GM23248 (cell line): ENCODE results near the gene STK17A. TPM values are rescaled to one million over a fixed set of nuclear protein-coding genes. Genes with fewer than 3 reads are reported as not detected.

Experiments used
- DNase-seq: peaks from one replicate; pipeline ENCODE4 v3.0.0-alpha.2; 2015
- H2AFZ ChIP-seq: fragments of 200-600 bp; sonication (generic); 2 replicates; pipeline ENCODE4 v1.6.1; 2016; ENCODE audit warnings: antibody characterized with exemption
- H3F3A ChIP-seq: fragments of 200-600 bp; sonication (generic); 2 replicates; pipeline ENCODE4 v1.6.1; 2016; ENCODE audit warnings: mild to moderate bottlenecking, antibody characterized with exemption, mixed run types; ENCODE audit not compliant: insufficient read depth
- H3K27ac ChIP-seq: fragments of 200-600 bp; sonication (generic); 2 replicates; pipeline ENCODE4 v1.5.1; 2016; ENCODE audit warnings: mild to moderate bottlenecking
- H3K27me3 ChIP-seq: fragments of 200-600 bp; sonication (generic); replicated peaks from 2 replicates; pipeline ENCODE4 v1.6.1; 2016; ENCODE audit warnings: mild to moderate bottlenecking; ENCODE audit not compliant: insufficient read depth
- H3K36me3 ChIP-seq: fragments of 200-600 bp; sonication (generic); 2 replicates; pipeline ENCODE4 v1.6.1; 2016; ENCODE audit warnings: low read depth, mild to moderate bottlenecking
- H3K4me1 ChIP-seq: fragments of 200-600 bp; sonication (generic); 2 replicates; pipeline ENCODE4 v1.6.1; 2016; ENCODE audit warnings: mild to moderate bottlenecking; ENCODE audit not compliant: insufficient read depth
- H3K4me2 ChIP-seq: fragments of 200-600 bp; sonication (generic); one replicate; pipeline ENCODE4 v1.6.1; 2016; ENCODE audit warnings: mild to moderate bottlenecking; ENCODE audit not compliant: unreplicated experiment
- H3K4me3 ChIP-seq: fragments of 200-600 bp; sonication (generic); 2 replicates; pipeline ENCODE4 v1.5.1; 2016; ENCODE audit warnings: mild to moderate bottlenecking
- H3K79me2 ChIP-seq: fragments of 200-600 bp; sonication (generic); 2 replicates; pipeline ENCODE4 v1.6.1; 2016; ENCODE audit warnings: mild to moderate bottlenecking; ENCODE audit not compliant: insufficient read depth
- H3K9ac ChIP-seq: fragments of 200-600 bp; sonication (generic); 2 replicates; pipeline ENCODE4 v1.6.1; 2016; ENCODE audit warnings: mild to moderate bottlenecking
- H3K9me2 ChIP-seq: fragments of 200-600 bp; sonication (generic); 2 replicates; pipeline ENCODE4 v1.6.1; 2016; ENCODE audit warnings: mixed run types, mild to moderate bottlenecking, moderate library complexity; ENCODE audit not compliant: insufficient read depth
- H3K9me3 ChIP-seq: fragments of 200-600 bp; sonication (generic); one replicate; pipeline ENCODE4 v1.6.1; 2017; ENCODE audit warnings: low read depth
- H4K20me1 ChIP-seq: fragments of 200-600 bp; sonication (generic); 2 replicates; pipeline ENCODE4 v1.6.0; 2016; ENCODE audit not compliant: insufficient read depth
- EZH2 ChIP-seq: fragments of 200-600 bp; sonication (generic); IDR thresholded peaks from 2 replicates; pipeline ENCODE4 v1.6.1; 2018; ENCODE audit warnings: antibody characterized with exemption, mild to moderate bottlenecking; ENCODE audit not compliant: insufficient read depth, poor library complexity, severe bottlenecking
- EZH2phosphoT487 ChIP-seq: fragments of 200-600 bp; sonication (generic); IDR thresholded peaks from 2 replicates; pipeline ENCODE4 v1.6.1; 2018; ENCODE audit warnings: antibody characterized with exemption, moderate library complexity, mild to moderate bottlenecking, low read depth; ENCODE audit not compliant: insufficient read depth
- WGBS, 2 experiments: methylation state at CpG; one replicate each; pipeline ENCODE4 v1.1.6; 2015 to 2017; ENCODE audit warnings: low lambda C conversion rate in 2 of 2, low coverage in 1 of 2; ENCODE audit errors: missing lambda C conversion rate in 2 of 2; 5-methylcytosine and 5-hydroxymethylcytosine counted together
- in situ Hi-C: fragments of 300-500 bp; cut with MboI; formaldehyde crosslinking; loops from 2 replicates; pipeline ENCODE4 v1.15.0; 2020
- polyA plus RNA-seq: library from polyadenylated mRNA; unstranded; fragments of >200 nt; fragmentation: Nextera tagmentation; extraction: Ambion mirVana; gene quantifications from 2 replicates; pipeline ENCODE4 v1.2.1, GENCODE V29; 2016
- total RNA-seq: library from RNA; depleted of rRNA; stranded (reverse); fragments of >200 nt; shearing (Covaris generic); gene quantifications from 2 replicates; pipeline ENCODE4 v1.2.3, GENCODE V29; 2014

The STK17A gene
- total and polyA plus RNA-seq, 2 experiments from 2014 or later = 102 to 132 TPM

DNA sequence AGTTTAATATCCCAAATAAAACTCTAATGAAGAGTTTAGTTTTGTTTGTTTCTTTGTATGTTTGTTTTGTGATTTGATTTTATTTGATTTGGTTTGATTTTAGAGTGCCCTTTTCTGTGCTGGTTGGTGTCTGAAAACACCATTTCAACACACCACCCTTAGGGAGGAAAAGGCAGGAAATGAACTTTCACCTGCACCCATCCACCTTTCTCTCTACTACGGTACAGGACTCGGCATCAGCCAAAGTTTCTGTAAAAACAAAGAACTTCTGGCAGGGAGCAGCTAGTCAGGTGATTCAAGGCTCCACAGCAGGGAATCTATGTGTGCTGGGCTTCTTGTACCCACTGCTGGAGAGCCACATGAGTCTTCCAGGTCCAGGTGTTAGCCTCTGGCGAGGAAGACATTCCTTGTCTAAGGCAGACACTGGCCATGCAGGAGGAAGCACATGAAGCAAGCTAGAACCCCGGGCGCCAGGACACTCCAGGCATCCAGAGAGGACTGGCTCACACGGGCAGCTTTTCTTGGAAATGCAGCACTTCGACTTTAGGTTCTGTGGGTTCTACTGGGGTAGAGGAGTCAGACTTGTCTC is 22.1 kb upstream of the STK17A start:
- 88 to 92% methylated on average over 7 of the region's 7 CpGs for WGBS, 2 experiments
- DNase-seq = no peak
- Histone ChIP-seq H3K4me2 (no peak overlapping the region), H3K4me1 (0 out of 2 replicates have a peak, but pooled peaks cover 3% of the 10 kb centered on the region), H3F3A (no peaks in the 10 kb centered on the region), H3K9me2 (no peaks in the 10 kb centered on the region), H3K27me3 (no peaks in the 10 kb centered on the region), H2AFZ (no peak overlapping the region), H3K9ac (no peak overlapping the region), H3K9me3 (no peaks in the 10 kb centered on the region), H4K20me1 (no peaks in the 10 kb centered on the region), H3K36me3 (no peaks in the 10 kb centered on the region), H3K27ac (no peak overlapping the region), H3K4me3 (no peak overlapping the region), H3K79me2 (no peaks in the 10 kb centered on the region)
- no peak for TF ChIP-seq EZH2
- TF ChIP-seq EZH2phosphoT487 = no peak
- in situ Hi-C loops = no loop called here

DNA sequence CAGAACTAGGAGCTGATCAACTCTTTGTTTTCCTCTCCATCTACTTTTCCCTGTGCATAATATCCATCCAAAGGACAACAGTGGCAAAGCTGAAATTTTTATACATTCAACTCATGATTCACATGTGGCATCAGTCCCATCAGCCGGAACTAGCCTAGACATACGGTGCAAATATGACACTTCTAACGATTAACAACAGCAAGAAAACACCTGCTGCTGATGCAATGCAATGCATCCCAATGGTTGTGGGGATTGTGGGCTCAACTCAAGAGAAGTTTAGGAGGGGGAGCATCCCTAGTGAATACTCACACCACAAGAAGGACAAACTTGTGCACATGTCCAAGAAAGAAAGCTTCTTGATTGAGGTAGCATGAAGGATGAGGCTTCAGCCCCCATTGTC is 20.5 kb upstream of the STK17A start:
- Histone ChIP-seq H3K9me2 (no peaks in the 10 kb centered on the region), H3K4me3 (no peak overlapping the region), H3K36me3 (no peaks in the 10 kb centered on the region), H3K27me3 (no peaks in the 10 kb centered on the region), H3K9ac (no peak overlapping the region), H3K79me2 (no peaks in the 10 kb centered on the region), H2AFZ (no peak overlapping the region), H3F3A (no peaks in the 10 kb centered on the region), H4K20me1 (no peaks in the 10 kb centered on the region), H3K9me3 (no peaks in the 10 kb centered on the region), H3K27ac (no peak overlapping the region), H3K4me1 (0 out of 2 replicates have a peak, but pooled peaks cover 7% of the 10 kb centered on the region), H3K4me2 (no peak overlapping the region)
- WGBS, 2 experiments = 42 to 51% methylated on average over 3 of the region's 3 CpGs
- in situ Hi-C loops = no loop called here
- no peak for DNase-seq
- TF ChIP-seq EZH2 = no peak
- no peak for TF ChIP-seq EZH2phosphoT487

DNA sequence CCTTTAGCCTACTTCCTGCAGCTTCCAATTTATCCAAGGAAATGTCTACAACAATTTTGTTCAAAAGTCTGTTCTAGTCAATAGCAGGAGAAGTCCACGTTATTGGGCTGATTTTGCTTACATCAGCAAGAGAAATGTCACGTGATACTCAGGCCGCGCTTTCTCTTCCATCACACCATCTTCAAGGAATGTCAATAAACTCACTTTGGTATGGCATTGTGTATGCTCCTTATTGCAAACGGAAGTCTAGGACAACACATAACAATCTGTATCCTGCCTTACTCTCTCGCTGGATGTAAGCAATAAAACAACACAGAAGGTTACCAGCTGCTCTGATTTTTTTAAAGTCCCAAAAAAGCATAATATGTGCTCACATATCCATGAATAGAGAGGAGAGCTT is 17.1 kb upstream of the STK17A start:
- H3K4me1 ChIP-seq = peaks cover 24% of the 10 kb centered on the region
- H3K9ac ChIP-seq = no peak overlapping the region
- in situ Hi-C loops = no loop called here
- DNase-seq = peak; percentile 44
- H2AFZ ChIP-seq = peak overlapping the region; percentile 53
- no peak overlapping the region for H3K27ac ChIP-seq
- H3K79me2 ChIP-seq = no peaks in the 10 kb centered on the region
- no peaks in the 10 kb centered on the region for H3K36me3 ChIP-seq
- 16 to 17% methylated on average over 6 of the region's 6 CpGs for WGBS, 2 experiments
- H3K4me3 ChIP-seq = no peak overlapping the region
- H4K20me1 ChIP-seq = no peaks in the 10 kb centered on the region
- TF ChIP-seq EZH2phosphoT487 (no peak), EZH2 (no peak)
- no peaks in the 10 kb centered on the region for H3K9me2 ChIP-seq
- peaks cover 22% of the 10 kb centered on the region for H3F3A ChIP-seq
- no peaks in the 10 kb centered on the region for H3K27me3 ChIP-seq
- H3K4me2 ChIP-seq = peak overlapping the region; percentile 10
- H3K9me3 ChIP-seq = no peaks in the 10 kb centered on the region

DNA sequence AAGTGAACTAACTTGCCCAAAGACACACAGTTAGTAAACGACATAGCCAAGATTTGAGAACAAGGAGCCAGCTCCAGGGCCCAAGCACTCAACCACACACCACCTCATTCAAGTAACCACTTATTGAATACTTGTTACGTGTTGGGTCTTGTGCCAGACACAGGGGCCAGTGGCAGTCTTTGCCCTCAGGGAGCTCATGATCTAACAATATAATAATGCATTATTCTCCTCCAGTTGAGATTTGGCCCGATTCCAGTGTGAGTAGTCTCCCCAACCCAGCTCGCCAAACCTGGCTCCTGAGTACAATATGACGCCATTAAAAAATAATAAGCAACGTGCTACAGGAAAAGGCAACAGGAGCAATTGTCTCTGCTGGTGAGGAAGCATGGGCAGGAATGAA is 14.4 kb upstream of the STK17A start:
- in situ Hi-C loops = no loop called here
- H2AFZ ChIP-seq = no peak overlapping the region
- 93 to 97% methylated on average over 6 of the region's 6 CpGs for WGBS, 2 experiments
- H3K27me3 ChIP-seq = no peaks in the 10 kb centered on the region
- no peak for TF ChIP-seq EZH2phosphoT487
- no peak for TF ChIP-seq EZH2
- H3K4me2 ChIP-seq = no peak overlapping the region
- DNase-seq = peak; percentile 44
- no peaks in the 10 kb centered on the region for H3K36me3 ChIP-seq
- peaks cover 44% of the 10 kb centered on the region for H3K4me1 ChIP-seq
- no peaks in the 10 kb centered on the region for H3K9me2 ChIP-seq
- H4K20me1 ChIP-seq = no peaks in the 10 kb centered on the region
- no peaks in the 10 kb centered on the region for H3K9me3 ChIP-seq
- peaks cover 29% of the 10 kb centered on the region for H3F3A ChIP-seq
- peak overlapping the region; percentile 98 for H3K27ac ChIP-seq
- no peaks in the 10 kb centered on the region for H3K79me2 ChIP-seq
- no peak overlapping the region for H3K9ac ChIP-seq
- no peak overlapping the region for H3K4me3 ChIP-seq
